Stimulated activated CD8-positive, alpha-beta memory T cell treated with anti-CD3 and anti-CD28 coated beads, Interleukin-12 subunit alpha, Interleukin-12 subunit beta, amount 100 ng/mL, for 24 hours (primary cell): ENCODE measurements around the gene MBD3L3.
"Not testable (repeated sequence)": the region's sequence is repeated elsewhere in the genome, so short reads cannot be mapped to it uniquely, and the experiment has no call there.

ENCODE experiments used
- DNase-seq: peaks from one replicate; pipeline ENCODE4 v3.0.0-alpha.2; 2020; ENCODE audit errors: extremely low read depth

Gene MBD3L3

DNA sequence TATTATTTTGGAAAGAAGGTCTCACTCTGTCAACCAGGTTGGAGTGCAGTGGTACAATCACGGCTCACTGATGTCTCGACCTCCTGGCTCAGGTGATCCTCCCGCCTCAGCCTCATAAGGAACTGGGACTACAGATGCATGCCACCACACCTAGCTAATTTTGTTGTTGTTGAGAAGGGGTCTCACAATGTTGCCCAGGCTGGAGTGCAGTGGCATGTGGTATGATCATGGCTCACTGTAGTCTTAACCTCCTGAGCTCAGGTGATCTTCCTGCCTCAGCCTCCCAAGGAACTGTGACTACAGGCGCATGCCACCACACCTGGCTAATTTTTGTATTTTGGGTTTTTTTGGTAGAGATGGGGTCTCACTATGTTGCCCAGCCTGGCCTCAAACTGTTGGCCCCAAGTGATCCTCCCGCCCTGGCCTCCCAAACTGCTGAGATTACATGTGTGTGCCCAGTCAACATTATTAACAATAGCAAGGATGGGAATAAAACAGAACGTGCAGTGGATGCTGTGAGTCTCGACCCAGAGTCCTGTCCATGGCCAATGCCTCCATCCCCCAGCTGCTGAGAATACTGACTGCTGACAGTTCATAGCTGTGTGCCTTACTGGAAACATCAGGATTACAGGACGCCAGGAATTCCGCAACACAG lies 5.4 kb upstream of the MBD3L3 start:
- DNase-seq: no peak

DNA sequence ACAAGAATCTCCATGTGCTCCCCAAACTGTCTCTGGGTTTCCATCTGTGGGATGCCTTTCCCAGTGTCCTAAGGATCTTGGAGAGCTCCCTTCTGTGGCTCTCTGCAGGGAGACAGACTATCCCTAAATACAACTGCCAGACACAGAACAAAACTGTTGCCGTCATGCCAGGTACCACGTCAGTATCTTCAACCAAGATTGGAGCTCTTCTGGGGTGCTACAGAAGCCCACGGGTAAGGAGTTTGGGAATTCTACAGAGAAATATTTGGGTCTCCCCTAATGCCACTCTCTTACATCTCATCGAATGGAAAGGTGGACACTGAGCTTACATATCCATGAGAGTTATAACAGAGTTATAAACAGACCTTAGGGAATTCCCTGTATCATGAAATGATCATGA lies 4.9 kb upstream of the MBD3L3 start:
- DNase-seq: no peak

DNA sequence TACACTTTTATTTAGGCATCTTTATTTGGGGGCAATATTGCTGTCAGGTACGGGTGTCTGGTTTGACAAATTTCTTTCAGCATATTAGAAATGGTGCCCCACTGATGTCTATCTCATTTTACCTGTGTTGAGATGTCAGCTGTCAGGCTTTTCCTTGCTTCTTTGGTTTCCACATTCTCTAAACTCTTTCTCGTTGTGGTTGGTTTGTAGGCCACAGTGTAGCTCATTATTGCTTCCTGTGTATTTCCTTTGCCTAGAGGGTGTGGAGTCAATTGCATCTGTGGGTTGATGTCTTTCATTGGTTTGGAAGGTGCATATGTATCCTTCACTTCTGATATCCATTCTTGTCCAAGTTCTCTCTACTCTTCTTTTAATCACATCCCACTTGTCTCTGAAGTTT lies 1.5 kb upstream of the MBD3L3 start:
- DNase-seq: not testable (repeated sequence)

DNA sequence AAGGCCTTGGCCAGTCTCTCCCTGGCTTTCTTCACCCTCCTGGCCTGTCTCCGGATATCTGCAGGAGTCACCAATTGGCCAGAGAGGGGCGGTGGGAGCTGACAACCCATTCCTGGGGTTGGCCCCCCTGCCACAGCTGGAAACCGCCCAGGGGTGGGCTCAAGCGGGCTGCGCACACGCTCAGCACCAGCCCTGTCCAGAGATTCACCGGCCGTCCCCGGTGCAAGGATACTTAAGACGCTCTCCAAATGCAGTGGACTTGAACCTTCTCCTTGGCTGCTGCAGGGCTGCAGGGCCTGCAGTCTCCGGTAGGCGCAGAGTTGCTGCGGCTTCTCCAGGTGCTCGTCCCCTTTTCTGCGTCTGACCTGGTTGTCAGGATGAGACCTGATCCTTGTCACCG lies 2.1 kb downstream of the MBD3L3 start:
- not testable (repeated sequence) for DNase-seq

DNA sequence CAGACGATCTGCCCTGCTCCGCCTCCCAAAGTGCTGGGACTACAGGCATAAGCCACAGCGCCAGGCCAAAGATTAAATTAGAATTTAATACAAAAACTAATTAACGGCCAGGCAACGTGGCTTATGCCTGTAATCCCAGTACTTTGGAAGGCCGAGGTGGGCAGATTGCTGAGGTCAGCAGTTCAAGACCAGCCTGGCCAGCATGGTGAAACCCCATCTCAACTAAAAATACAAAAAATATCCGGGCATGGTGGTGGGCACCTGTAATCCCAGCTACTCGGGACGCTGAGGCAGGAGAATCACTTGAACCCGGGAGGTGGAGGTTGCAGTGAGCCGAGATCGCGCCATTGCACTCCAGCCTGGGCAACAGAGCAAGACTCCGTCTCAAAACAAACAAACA lies 2.8 kb downstream of the MBD3L3 start:
- DNase-seq: not testable (repeated sequence)

DNA sequence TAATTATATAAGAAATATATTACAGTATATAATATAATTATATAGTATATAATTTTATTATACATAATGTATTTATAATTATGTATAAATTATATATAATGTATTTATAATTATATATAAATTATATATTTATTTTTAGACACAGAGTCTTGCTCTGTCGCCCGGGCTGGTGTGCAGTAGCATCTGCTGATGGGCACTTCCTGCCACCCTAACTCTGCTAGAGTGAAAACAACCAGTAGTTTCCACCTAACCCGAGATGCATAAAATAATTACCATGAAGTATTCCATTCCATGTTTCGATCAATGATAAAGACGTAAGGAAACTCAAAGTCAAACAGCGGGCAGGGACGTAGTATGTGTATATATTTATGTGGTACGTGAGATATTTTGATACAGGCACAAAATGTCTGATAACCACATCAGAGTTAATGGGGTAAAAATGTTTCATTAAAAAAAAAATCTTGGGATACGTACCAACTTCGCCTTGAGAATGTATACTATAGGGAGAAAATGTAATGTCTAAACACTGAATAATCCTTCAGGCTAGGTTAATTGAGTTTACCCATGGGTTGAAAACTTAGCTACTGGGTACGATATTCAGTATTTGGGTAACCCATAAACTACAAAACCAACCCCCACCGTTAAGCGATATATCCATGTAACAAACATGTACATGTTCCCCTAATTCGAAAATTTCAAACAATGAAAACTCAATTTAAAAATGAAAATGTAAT lies 3.7 kb downstream of the MBD3L3 start:
- not testable (repeated sequence) for DNase-seq

DNA sequence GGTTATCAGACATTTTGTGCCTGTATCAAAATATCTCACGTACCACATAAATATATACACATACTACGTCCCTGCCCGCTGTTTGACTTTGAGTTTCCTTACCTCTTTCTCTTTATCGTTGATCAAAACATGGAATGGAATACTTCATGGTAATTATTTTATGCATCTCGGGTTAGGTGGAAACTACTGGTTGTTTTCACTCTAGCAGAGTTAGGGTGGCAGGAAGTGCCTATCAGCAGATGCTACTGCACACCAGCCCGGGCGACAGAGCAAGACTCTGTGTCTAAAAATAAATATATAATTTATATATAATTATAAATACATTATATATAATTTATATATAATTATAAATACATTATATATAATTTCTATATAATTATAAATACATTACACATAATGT lies 5.6 kb downstream of the MBD3L3 start:
- not testable (repeated sequence) for DNase-seq

DNA sequence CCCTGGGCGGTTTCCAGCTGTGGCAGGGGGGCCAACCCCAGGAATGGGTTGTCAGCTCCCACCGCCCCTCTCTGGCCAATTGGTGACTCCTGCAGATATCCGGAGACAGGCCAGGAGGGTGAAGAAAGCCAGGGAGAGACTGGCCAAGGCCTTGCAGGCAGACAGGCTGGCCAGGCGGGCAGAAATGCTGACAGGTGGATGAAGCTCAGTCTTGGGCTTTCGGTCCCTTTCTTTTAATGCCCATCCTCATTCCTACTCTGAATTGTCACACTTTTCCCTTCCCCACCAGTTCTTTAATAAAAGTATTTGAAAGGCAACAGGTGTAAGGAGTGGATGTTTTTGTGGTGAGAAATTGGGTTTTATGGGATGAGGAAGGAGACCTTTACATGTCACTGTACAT lies 7.1 kb downstream of the MBD3L3 start:
- not testable (repeated sequence) for DNase-seq

DNA sequence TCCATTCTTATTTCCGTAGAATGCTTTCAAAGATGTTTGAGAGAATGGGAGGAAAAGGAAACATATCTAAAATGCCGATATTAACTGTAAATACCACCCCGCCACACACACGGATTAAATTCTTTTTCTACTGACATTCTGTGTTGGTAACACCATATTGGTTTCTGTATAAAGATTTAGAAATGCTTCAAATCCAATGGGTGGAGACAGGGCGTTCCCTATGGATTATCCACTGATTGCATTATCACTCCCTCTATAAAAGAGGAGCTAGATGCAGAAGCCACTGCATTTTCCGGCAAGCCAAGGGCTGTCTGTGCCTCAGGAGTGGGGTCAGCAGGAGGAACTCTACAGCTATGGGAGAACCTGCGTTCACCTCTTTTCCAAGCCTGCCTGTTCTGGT lies 9.5 kb downstream of the MBD3L3 start, which contains the start of gene MBD3L2:
Gene MBD3L2, plus strand, starts transcription at position 301 of the 400 bp plus-strand sequence. Its CDS starts 53 bp downstream, at position 354.
- DNase-seq: not testable (repeated sequence)

DNA sequence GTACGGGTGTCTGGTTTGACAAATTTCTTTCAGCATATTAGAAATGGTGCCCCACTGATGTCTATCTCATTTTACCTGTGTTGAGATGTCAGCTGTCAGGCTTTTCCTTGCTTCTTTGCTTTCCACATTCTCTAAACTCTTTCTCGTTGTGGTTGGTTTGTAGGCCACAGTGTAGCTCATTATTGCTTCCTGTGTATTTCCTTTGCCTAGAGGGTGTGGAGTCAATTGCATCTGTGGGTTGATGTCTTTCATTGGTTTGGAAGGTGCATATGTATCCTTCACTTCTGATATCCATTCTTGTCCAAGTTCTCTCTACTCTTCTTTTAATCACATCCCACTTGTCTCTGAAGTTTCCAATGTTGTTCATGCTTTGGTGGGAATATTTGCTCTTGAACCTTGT lies 16.9 kb downstream of the MBD3L3 start:
- DNase-seq: not testable (repeated sequence)

DNA sequence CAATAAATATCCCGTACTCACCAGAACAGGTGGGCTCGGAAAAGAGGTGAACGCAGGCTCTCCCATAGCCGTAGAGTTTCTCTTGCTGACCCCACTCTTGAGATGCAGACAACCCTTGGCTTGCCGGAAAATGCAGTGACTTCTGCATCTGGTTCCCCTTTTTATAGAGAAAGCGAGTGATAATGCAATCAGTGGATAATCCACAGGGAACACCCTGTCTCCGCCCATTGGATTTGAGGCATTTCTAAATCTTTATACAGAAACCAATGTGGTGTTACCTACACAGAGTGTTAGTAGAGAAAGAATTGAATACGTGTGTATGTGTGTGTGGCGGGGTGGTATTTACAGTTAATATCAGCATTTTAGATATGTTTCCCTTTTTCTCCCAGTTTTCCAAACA lies 18.4 kb downstream of the MBD3L3 start, which contains the start of gene MBD3L4:
Gene MBD3L4, minus strand, starts transcription at position 101 of the 400 bp plus-strand sequence. Its CDS starts 35 bp downstream, at position 66.
- not testable (repeated sequence) for DNase-seq

DNA sequence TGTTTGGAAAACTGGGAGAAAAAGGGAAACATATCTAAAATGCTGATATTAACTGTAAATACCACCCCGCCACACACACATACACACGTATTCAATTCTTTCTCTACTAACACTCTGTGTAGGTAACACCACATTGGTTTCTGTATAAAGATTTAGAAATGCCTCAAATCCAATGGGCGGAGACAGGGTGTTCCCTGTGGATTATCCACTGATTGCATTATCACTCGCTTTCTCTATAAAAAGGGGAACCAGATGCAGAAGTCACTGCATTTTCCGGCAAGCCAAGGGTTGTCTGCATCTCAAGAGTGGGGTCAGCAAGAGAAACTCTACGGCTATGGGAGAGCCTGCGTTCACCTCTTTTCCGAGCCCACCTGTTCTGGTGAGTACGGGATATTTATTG lies 28.2 kb downstream of the MBD3L3 start, which contains the start of gene MBD3L5:
Gene MBD3L5, plus strand, starts transcription at position 301 of the 400 bp plus-strand sequence. Its CDS starts 34 bp downstream, at position 335.
- not testable (repeated sequence) for DNase-seq

DNA sequence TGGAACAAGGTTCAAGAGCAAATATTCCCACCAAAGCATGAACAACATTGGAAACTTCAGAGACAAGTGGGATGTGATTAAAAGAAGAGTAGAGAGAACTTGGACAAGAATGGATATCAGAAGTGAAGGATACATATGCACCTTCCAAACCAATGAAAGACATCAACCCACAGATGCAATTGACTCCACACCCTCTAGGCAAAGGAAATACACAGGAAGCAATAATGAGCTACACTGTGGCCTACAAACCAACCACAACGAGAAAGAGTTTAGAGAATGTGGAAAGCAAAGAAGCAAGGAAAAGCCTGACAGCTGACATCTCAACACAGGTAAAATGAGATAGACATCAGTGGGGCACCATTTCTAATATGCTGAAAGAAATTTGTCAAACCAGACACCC lies 29.7 kb downstream of the MBD3L3 start:
- DNase-seq: not testable (repeated sequence)

DNA sequence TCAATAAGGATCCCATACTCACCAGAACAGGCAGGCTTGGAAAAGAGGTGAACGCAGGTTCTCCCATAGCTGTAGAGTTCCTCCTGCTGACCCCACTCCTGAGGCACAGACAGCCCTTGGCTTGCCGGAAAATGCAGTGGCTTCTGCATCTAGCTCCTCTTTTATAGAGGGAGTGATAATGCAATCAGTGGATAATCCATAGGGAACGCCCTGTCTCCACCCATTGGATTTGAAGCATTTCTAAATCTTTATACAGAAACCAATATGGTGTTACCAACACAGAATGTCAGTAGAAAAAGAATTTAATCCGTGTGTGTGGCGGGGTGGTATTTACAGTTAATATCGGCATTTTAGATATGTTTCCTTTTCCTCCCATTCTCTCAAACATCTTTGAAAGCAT lies 37.1 kb downstream of the MBD3L3 start, which contains the start of gene MBD3L2B:
Gene MBD3L2B, minus strand, starts transcription at position 101 of the 400 bp plus-strand sequence. Its CDS starts 34 bp downstream, at position 67.
- DNase-seq: not testable (repeated sequence)

DNA sequence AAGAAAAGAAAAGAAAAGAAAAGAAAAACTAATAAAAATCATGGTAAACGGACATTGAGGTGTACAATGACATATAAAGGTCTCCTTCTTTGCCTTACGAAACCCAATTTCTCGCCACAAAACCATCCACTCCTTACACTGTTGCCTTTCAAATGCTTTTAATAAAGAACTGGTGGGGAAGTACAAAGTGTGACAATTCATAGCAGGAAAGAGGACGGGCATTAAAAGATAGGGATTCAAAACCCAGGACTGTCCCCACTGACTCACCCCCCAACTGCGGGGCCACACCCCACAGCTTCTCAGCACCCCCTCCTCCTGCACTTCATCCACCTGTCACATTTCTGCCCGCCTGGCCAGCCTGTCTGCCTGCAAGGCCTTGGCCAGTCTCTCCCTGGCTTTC lies 39.6 kb downstream of the MBD3L3 start:
- DNase-seq: no peak

DNA sequence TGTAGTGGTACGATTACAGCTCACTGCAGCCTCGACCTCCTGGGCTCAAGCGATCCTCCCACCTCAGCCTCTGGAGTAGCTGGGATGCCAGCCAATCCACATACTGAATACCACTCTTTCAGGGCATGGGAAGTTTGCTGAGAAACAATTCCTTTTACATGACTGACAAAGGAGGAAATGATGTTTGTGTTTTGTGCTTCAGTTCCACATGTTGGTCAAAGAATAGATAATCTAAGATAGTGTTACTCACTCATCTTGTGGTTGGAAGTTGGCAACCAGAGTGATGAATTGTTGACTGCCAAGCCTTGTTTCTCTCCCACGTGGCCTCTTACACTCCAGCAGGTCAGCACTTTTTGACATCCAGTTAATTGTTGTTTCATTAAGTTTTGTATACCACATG lies 44.8 kb downstream of the MBD3L3 start:
- no peak for DNase-seq

DNA sequence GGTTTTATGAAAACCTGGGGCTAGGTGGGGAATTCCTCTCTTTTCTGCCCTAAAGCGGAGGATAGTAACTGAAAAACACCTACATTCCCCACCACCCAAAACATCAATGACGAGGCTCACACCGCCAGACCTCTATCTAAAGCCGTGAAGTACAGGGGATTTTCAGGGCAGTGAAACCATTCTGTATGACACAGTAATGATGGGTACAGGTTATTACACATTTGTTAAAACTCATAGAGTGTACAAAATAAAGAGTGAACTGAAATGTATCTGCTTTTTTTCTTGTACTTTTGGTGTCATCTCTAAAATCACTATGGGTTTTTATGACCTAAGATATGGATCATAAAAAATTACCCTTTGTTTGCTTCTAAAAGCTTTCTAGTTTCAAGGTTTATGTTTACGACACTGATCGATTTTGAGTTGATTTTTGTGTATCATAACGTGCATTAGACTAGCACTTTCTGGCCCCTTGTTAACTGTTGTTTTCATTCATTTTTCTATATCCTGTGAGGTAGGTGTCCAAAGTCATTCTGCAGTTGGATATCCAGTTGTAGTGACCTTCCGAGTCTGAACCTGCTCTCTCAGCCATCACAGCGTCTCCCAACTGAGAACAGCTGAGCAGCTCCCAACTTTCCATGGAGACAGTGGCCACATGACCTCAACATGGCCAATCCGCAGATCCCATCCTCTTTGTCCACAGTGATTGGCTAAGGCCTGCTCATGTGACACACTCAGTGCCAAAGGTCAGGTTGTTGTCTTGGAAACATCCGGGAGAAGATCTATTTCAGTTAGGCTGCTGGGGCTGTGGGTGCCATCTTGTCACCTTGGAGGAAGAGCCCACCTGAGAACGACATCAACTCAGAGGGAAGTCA lies 47.5 kb downstream of the MBD3L3 start:
- no peak for DNase-seq

DNA sequence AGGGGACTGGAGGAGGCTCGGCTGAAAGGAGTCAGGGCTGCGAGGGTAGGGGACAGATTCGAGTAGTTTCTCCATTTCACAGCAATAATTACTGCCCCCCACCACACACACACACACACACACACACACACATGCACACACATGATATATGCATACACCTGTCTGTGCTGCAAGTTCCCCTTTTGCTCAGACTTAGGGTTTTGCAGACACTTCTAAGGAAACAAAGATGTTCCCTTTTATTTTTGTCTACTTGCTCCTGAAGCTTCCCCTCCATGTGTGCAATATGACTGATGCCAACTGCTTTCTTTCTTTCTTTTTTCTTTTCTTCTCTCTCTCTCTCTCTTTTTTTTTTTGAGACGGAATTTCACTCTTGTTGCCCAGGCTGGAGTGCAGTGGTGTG lies 50.6 kb downstream of the MBD3L3 start:
- no peak for DNase-seq
